DMS53 treated with DMSO at 0.1 percent for 48 hours (cell line): Measurements from ENCODE around the gene OR4C3.
A peak's percentile ranks its signal among the peaks of the same experiment; 100 is the strongest.
"Not testable (repeated sequence)": the region's sequence is repeated elsewhere in the genome, so short reads cannot be mapped to it uniquely, and the experiment has no call there.

Experiments
- DNase-seq: peaks from one replicate; lab custom pipeline; 2025; ENCODE audit not compliant: unreplicated experiment; lab: John Stamatoyannopoulos, UW

Gene OR4C3

DNA sequence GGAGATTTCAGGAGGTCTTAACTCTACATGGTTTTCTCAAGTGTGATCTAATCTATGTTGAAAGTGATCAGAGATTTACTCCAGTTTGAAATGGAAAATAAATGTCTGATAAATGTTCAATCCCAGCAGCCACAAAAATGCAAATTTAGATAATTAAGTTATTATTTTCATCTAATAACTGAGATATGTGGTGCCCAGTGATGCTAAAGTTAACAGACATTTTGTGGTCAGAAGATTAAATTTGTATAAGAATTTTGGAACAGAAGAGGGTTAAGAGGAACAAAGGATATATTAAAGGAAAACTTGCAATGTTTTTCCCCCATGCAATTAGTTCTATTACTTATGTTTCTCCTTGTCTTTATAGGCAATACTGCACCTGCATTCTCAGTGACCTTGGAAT lies at the start of gene OR4C3:
TSS of gene OR4C3 (plus strand) at position 301 of the 400 bp plus-strand sequence. CDS start 102 bp downstream, outside the sequence.
- not testable (repeated sequence) for DNase-seq

- no peak for DNase-seq
Observed at GRCh38 chr11:48305923-48306322, 18.8 kb upstream of the OR4C3 start, which contains the start of gene OR4S1. Gene OR4S1 (plus strand): TSS chr11:48306223. CDS start chr11:48306223, 0 bp downstream.

GRCh38 chr11:48307760-48308386 lies 16.8 kb upstream of the OR4C3 start:
- DNase-seq = peak; percentile 11

DNA sequence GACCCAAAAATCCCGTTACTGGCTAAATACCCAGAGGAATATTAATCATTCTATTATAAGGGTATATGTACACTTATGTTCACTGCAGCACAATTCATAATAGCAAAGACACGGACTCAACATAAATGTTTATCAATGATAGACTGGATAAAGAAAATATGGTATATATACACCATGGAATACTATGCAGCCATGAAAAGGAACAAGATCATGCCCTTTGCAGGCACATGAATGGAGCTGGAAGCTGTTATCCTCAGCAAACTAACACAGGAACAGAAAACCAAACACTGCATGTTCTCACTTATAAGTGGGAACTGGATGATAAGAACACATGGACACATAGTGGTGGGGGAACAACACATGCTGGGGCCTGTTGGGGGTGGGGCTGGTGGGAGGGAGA lies 11.1 kb upstream of the OR4C3 start:
- DNase-seq = not testable (repeated sequence)

DNA sequence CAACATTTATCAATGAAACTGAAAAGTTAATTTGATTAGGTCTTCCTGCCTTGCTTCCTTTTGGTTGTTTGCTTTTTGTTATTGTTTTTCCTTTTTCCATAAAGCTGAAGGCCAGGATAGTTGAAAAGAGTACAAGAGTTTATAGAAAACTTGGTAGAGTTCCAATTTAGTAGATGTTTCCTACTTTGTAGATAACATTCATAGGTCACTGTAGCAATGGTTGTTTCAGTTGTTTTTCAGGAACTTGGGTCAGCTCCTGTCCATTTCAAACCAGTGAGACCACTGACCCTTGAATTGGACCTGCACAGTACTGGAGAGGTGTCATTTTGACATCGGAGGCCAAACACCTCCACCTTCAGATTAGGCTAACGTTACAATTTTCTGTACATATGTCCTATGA lies 4.9 kb upstream of the OR4C3 start:
- not testable (repeated sequence) for DNase-seq

DNA sequence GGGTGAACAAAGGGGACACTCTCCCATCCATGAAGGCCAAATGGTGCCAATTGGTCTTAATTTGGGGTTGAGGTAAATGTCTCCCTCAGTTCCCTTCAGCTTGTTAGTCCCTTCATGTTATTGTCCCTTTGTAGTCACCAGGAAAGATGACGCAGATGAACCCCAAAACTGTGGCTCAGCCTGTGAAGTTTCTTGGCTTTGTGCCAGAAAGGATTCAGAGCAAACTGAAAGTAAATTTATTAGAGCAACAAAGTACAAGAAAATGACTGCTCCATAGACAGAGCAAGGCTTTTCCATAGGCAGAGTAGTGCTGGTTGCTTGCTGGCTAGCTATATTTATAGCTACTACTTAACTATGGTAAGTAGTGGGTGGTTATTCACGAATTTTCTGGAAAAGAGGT lies 16.7 kb downstream of the OR4C3 start:
- DNase-seq = no peak

GRCh38 chr11:48342505-48342904 lies 17.8 kb downstream of the OR4C3 start:
- DNase-seq = not testable (repeated sequence)

DNA sequence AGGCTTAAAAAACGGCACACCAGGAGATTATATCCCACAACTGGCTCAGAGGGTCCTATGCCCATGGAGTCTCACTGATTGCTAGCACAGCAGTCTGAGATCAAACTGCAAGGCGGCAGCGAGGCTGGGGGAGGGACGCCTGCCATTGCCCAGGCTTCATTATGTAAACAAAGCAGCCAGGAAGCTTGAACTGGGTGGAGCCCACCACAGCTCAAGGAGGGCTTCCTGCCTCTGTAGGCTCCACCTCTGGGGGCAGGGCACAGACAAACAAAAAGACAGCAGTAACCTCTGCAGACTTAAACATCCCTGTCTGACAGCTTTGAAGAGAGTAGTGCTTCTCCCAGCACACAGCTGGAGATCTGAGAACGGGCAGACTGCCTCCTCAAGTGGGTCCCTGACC lies 21.6 kb downstream of the OR4C3 start:
- not testable (repeated sequence) for DNase-seq

DNA sequence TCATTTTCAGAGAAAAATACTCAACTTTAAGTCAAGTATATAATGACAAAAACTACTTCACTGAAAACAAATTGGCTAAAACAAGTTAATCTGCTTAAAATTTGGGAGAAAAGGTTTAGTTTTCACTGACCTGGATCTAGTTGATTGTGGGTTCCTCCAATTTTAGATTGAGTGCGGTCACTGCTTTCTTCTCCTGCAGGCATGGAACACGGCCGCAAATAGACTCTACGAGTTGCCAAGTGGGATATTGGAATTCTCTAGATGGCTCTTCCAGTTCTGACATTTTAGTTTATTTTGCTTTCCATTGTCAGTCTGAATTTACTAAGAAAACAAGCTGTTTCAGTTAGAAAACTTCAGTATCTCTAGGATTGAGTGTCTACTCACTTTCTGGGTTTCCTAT lies 29.3 kb downstream of the OR4C3 start:
- DNase-seq = no peak

DNA sequence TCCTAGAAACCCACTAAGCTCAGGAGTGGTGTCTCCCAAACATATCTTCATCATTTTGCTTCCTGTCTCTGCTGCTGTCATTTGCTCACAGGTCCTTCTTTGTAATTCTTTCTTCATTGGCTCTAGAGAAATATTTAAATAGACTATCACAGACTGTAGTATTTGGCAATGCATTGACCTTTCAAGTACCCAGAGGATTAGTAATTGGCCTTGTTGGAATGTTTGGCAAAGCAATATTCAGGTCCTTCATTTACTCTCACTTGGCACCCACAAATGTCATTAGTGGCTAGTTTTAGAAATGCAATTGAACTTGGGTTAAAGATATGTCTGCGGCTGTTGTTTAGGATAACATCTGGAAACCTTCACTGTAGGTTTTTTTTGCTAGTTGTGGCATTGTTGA lies 30.0 kb downstream of the OR4C3 start:
- no peak for DNase-seq

- DNase-seq = not testable (repeated sequence)
Observed at GRCh38 chr11:48361289-48361688, 36.6 kb downstream of the OR4C3 start.

DNA sequence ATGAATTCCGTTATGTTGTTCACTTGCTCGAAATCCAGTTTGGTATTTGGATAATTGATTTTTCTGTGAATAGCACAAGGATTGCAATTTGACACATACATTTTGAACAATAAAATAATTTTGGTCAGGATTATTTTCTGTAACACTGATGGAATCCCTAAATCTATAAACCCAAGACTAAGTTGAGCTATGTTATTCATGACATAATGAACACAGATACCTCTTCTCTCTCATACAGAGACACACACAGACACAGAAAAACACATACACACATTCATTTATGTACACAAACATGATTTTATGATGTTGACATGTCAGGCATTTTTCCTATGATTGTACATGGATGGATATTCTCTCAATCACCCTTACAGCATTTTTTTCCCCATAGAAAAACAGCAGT lies 41.6 kb downstream of the OR4C3 start, which contains the start of gene OR4C5:
TSS of gene OR4C5 (minus strand) at position 101 of the 400 bp plus-strand sequence. CDS start at position 101, 0 bp downstream.
- DNase-seq = no peak
